Ovary (tissue), 3 donors: ENCODE measurements around the gene DTL.

ENCODE experiments used
- EP300 ChIP-seq: sonication (generic); formaldehyde crosslinking; IDR thresholded peaks from one replicate; pipeline ENCODE4 v1.6.1; 2017; ENCODE audit warnings: antibody characterized with exemption
- TF ChIP-seq, protein P1 (sequence below), 3 donors: fragments of 450-650 bp in 2 of 3; fragments of 200-600 bp in 1 of 3; IDR thresholded peaks; one replicate each; pipeline versions ENCODE4 v1.5.1 to v1.8.0; 2016 to 2022; ENCODE audit warnings: antibody characterized with exemption in 3 of 3, mild to moderate bottlenecking in 1 of 3
- donor health status: DM: no; HTN: no; CAD: no.

DNA sequence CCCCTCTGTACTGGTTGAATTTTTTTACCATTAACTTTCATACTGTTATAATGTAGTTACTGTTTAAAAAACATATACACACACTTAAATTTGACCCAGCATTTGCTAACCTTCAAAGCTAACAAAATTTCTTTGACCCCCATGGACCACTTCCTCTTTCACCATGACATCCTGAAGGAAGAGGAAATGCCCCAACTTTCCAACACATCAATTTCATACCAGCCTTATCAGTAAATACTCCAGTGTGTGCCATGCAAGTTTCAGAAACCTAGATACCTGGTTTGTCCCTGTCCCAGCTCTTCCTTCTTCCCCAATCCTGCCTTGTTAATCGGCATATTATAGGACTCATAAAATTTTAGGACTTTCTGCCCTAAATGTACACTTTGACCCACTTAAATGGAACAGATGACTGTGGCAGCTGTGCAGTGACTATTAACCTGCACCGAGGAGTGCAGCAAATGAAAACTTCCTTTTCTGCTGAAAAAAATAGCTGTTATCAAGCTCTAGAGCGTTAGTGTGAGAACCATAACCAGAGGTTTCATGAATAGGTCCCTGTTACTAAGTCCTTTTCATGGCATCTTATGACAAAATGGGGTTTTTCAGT, 54.1 kb downstream of the DTL start:
- TF ChIP-seq, protein P1, sequence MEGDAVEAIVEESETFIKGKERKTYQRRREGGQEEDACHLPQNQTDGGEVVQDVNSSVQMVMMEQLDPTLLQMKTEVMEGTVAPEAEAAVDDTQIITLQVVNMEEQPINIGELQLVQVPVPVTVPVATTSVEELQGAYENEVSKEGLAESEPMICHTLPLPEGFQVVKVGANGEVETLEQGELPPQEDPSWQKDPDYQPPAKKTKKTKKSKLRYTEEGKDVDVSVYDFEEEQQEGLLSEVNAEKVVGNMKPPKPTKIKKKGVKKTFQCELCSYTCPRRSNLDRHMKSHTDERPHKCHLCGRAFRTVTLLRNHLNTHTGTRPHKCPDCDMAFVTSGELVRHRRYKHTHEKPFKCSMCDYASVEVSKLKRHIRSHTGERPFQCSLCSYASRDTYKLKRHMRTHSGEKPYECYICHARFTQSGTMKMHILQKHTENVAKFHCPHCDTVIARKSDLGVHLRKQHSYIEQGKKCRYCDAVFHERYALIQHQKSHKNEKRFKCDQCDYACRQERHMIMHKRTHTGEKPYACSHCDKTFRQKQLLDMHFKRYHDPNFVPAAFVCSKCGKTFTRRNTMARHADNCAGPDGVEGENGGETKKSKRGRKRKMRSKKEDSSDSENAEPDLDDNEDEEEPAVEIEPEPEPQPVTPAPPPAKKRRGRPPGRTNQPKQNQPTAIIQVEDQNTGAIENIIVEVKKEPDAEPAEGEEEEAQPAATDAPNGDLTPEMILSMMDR (IDR thresholded peaks at IDR 0.05) = no peak
- no peak for TF ChIP-seq EP300
